SJSA1 (cell line): ENCODE measurements around the gene CCS. TPM values are rescaled to one million over a fixed set of nuclear protein-coding genes. Genes with fewer than 3 reads are reported as not detected.

Experiments
- total RNA-seq: library from RNA; depleted of rRNA; stranded (reverse); fragments of >200 nt; shearing (Covaris generic); gene quantifications from 2 replicates; pipeline ENCODE4 v1.2.3, GENCODE V29; 2014; rRNA removed

The CCS gene
- total RNA-seq, 1 experiment from 2014 or later: 44.8 TPM

Other genes with a start within 250 kb of the CCS start
- gene BRMS1, start 248.1 kb upstream of the CCS start, total RNA-seq: 170 and 189 TPM in 2 replicates
- gene B4GAT1, start 245.6 kb upstream of the CCS start, total RNA-seq: 44.1 and 46.5 TPM in 2 replicates
- not detected in 2 replicates for gene SLC29A2, start 221.4 kb upstream of the CCS start, total RNA-seq
- gene NPAS4, start 172.2 kb upstream of the CCS start, total RNA-seq: 1.3 and 2.2 TPM in 2 replicates
- 186 and 201 TPM in 2 replicates for gene MRPL11, start 154.3 kb upstream of the CCS start, total RNA-seq
- gene PELI3, start 126.3 kb upstream of the CCS start, total RNA-seq: 7.0 and 11.1 TPM in 2 replicates
- 140 and 146 TPM in 2 replicates for gene DPP3, start 112.8 kb upstream of the CCS start, total RNA-seq
- gene BBS1, start 82.5 kb upstream of the CCS start, total RNA-seq: 28.7 and 38.8 TPM in 2 replicates
- 17.9 and 18.3 TPM in 2 replicates for gene ZDHHC24, start 47.1 kb upstream of the CCS start, total RNA-seq
- not detected in 2 replicates for gene ACTN3, start 46.3 kb upstream of the CCS start, total RNA-seq
- gene CTSF, start 24.6 kb upstream of the CCS start, total RNA-seq: 4.9 and 5.6 TPM in 2 replicates
- 0.34 TPM in 1 of 2 replicates, not detected in the other for gene CCDC87, start 122 bp upstream of the CCS start, total RNA-seq
- 33.1 and 57.8 TPM in 2 replicates for gene RBM14, start 23.4 kb downstream of the CCS start, total RNA-seq
- 136 and 170 TPM in 2 replicates for gene RBM4, start 45.5 kb downstream of the CCS start, total RNA-seq
- 39.7 and 47.8 TPM in 2 replicates for gene RBM4B, start 84.7 kb downstream of the CCS start, total RNA-seq
- under 0.01 and 0.29 TPM in 2 replicates for gene SPTBN2, start 136.0 kb downstream of the CCS start, total RNA-seq